Esophagus muscularis mucosa (tissue), 4 donors: ENCODE results near the gene SLC4A2. TPM values are rescaled to one million over a fixed set of nuclear protein-coding genes. Genes with fewer than 3 reads are reported as not detected.

Experiments
- DNase-seq: peaks from one replicate; pipeline ENCODE4 v3.0.0-alpha.2; 2017; ENCODE audit errors: extremely low spot score
- H3K27ac ChIP-seq, 4 donors: fragments of 200-600 bp; sonication (generic); replicated peaks in 1 of 4; 1 replicate in 3 of 4; 2 replicates in 1 of 4; pipeline ENCODE4 v1.5.1; 2016 to 2019; ENCODE audit warnings: mild to moderate bottlenecking in 1 of 4
- H3K27me3 ChIP-seq, 4 donors: fragments of 200-600 bp; sonication (generic); one replicate each; pipeline versions ENCODE4 v1.5.1 to v1.6.0; 2016 to 2019
- H3K36me3 ChIP-seq, 4 donors: fragments of 200-600 bp; sonication (generic); one replicate each; pipeline ENCODE4 v1.5.1; 2016 to 2019
- H3K4me1 ChIP-seq, 4 donors: fragments of 200-600 bp; sonication (generic); one replicate each; pipeline ENCODE4 v1.5.1; 2016 to 2019
- H3K4me3 ChIP-seq, 4 donors: fragments of 200-600 bp; sonication (generic); 1 replicate in 2 of 4; 2 replicates in 2 of 4; pipeline ENCODE4 v1.5.1; 2016 to 2019; ENCODE audit warnings: mild to moderate bottlenecking in 4 of 4, moderate library complexity in 1 of 4
- H3K9me3 ChIP-seq, 4 donors: fragments of 200-600 bp; sonication (generic); 1 replicate in 3 of 4; 2 replicates in 1 of 4; pipeline ENCODE4 v1.5.1; 2016 to 2019
- EP300 ChIP-seq: sonication (generic); formaldehyde crosslinking; IDR thresholded peaks from one replicate; pipeline ENCODE4 v1.6.1; 2017; ENCODE audit warnings: antibody characterized with exemption
- POLR2A ChIP-seq: fragments of 450-650 bp; IDR thresholded peaks from one replicate; pipeline ENCODE4 v1.6.1; 2017; ENCODE audit warnings: antibody characterized with exemption, moderate library complexity, mild to moderate bottlenecking, low read depth
- POLR2AphosphoS5 ChIP-seq, 2 donors: sonication (generic); formaldehyde crosslinking; IDR thresholded peaks; one replicate each; pipeline ENCODE4 v1.6.1; 2017; ENCODE audit warnings: antibody characterized with exemption in 2 of 2
- WGBS: methylation state at CpG from one replicate; pipeline ENCODE4 v1.1.5; 2018; 5-methylcytosine and 5-hydroxymethylcytosine counted together
- intact Hi-C: fragments of 100-400 bp; cut with DNase I; formaldehyde crosslinking; loops from one replicate; pipeline ENCODE4 v1.15.1; 2023
- total RNA-seq, 4 donors: library from RNA; depleted of rRNA; stranded (reverse); fragments of >200 nt; gene quantifications; one replicate each; pipeline versions ENCODE4 v1.1.0 to v1.2.1, GENCODE V29; 2016
- TF ChIP-seq, protein P1 (sequence below), 3 experiments: fragments of 200-600 bp in 2 of 3; fragments of 450-650 bp in 1 of 3; sonication (generic) in 2 of 3; IDR thresholded peaks; one replicate each; pipeline ENCODE4 v1.5.1; 2017 to 2019; ENCODE audit warnings: antibody characterized with exemption in 3 of 3, mild to moderate bottlenecking in 2 of 3, moderate library complexity in 1 of 3

The SLC4A2 gene
- total RNA-seq, 4 donors from 2014 or later = 96.8 to 165 (median 122) TPM

DNA sequence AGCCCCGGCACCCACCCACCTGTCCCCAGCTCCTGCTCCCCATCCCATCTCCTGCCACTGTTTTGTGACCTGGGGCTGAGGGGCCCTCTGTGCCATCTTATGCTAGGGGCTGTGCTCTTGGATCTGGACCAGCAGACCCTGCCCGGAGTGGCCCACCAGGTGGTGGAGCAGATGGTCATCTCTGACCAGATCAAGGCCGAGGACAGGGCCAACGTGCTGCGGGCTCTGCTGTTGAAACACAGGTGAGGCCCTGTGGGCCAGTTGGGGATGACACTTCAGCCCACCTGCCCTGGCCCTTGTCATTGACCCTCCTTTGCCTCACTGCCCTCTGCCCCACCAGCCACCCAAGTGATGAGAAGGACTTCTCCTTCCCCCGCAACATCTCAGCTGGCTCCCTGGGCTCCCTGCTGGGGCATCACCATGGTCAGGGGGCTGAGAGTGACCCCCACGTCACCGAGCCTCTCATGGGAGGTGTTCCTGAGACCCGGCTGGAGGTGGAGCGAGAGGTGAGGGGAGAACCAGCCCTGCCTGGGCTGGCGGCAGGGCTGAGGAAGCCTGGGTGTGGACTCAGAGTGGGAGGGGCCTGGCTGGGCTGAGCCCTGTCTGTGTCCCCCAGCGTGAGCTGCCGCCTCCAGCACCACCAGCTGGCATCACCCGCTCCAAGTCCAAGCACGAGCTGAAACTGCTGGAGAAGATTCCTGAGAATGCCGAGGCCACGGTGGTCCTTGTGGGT, 10.6 kb downstream of the SLC4A2 start:
- 87% methylated on average over 8 of the region's 17 CpGs for WGBS
- Histone ChIP-seq H3K4me3 (no peak overlapping the region), H3K9me3 (no peaks in the 10 kb centered on the region), H3K36me3 (peaks cover 90 to 100% (median 100%) of the 10 kb centered on the region in 4 donors), H3K27ac (peak overlapping the region in 1 of 4 donors; percentile 34), H3K4me1 (peaks cover 0 to 2% (median 0%) of the 10 kb centered on the region in 4 donors), H3K27me3 (no peaks in the 10 kb centered on the region)
- TF ChIP-seq EP300 (no peak), POLR2AphosphoS5 (IDR thresholded peaks at IDR 0.05) (no peak), POLR2A (no peak)
- TF ChIP-seq, protein P1, sequence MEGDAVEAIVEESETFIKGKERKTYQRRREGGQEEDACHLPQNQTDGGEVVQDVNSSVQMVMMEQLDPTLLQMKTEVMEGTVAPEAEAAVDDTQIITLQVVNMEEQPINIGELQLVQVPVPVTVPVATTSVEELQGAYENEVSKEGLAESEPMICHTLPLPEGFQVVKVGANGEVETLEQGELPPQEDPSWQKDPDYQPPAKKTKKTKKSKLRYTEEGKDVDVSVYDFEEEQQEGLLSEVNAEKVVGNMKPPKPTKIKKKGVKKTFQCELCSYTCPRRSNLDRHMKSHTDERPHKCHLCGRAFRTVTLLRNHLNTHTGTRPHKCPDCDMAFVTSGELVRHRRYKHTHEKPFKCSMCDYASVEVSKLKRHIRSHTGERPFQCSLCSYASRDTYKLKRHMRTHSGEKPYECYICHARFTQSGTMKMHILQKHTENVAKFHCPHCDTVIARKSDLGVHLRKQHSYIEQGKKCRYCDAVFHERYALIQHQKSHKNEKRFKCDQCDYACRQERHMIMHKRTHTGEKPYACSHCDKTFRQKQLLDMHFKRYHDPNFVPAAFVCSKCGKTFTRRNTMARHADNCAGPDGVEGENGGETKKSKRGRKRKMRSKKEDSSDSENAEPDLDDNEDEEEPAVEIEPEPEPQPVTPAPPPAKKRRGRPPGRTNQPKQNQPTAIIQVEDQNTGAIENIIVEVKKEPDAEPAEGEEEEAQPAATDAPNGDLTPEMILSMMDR (IDR thresholded peaks at IDR 0.05) = no peak
- intact Hi-C loops = no loop called here
- DNase-seq = no peak

DNA sequence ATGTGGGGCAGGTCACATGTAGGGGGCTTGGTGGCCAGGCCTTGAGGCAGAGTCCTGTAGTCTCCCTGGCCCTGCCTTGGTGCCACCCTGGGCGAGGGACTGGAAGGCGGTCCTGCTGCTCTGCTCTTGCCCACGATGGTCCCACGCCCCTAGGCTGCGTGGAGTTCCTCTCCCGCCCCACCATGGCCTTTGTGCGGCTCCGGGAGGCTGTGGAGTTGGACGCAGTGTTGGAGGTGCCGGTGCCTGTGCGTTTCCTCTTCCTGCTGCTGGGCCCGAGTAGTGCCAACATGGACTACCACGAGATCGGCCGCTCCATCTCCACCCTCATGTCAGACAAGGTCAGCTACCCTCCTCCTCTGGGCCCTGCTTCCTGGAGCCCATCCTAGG, 11.2 kb downstream of the SLC4A2 start:
- Histone ChIP-seq H3K4me3 (no peak overlapping the region), H3K4me1 (no peaks in the 10 kb centered on the region), H3K36me3 (peaks cover 90 to 100% (median 100%) of the 10 kb centered on the region in 4 donors), H3K27me3 (no peaks in the 10 kb centered on the region), H3K27ac (no peak overlapping the region), H3K9me3 (no peaks in the 10 kb centered on the region)
- WGBS = 91% methylated on average over 14 of the region's 15 CpGs
- intact Hi-C loops = no loop called here
- DNase-seq = no peak
- no peak for TF ChIP-seq POLR2A
- TF ChIP-seq, protein P1 (IDR thresholded peaks at IDR 0.05) = no peak
- no peak for TF ChIP-seq EP300
- no peak for TF ChIP-seq POLR2AphosphoS5 (IDR thresholded peaks at IDR 0.05)

DNA sequence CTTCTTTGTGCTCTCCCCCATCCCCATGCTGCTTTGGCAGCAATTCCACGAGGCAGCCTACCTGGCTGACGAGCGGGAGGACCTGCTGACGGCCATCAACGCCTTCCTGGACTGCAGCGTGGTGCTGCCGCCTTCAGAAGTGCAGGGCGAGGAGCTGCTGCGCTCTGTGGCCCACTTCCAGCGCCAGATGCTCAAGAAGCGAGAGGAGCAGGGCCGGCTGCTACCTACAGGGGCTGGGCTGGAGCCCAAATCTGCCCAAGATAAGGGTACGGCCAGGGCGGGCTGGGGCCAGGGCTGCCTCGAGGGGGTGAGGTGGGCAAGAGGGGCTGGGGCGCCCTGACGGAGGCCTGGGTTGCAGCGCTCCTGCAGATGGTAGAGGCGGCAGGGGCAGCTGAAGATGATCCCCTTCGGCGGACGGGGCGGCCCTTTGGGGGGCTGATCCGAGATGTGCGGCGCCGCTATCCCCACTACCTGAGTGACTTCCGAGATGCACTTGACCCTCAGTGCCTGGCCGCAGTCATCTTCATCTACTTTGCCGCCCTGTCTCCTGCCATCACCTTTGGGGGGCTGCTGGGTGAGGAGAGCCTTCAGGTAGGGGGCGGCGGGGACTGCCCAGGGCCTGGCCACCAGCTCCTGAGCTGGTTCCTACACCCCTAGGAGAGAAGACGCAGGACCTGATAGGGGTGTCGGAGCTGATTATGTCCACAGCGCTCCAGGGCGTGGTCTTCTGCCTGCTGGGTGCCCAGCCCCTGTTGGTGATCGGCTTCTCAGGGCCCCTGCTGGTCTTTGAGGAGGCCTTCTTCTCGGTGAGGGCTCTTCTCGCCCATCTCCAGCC, 11.9 kb downstream of the SLC4A2 start:
- no peaks in the 10 kb centered on the region for H3K9me3 ChIP-seq
- no peak overlapping the region for H3K4me3 ChIP-seq
- peaks cover 91 to 100% (median 100%) of the 10 kb centered on the region in 4 donors for H3K36me3 ChIP-seq
- no peak overlapping the region for H3K27ac ChIP-seq
- TF ChIP-seq, protein P1 (IDR thresholded peaks at IDR 0.05) = no peak
- TF ChIP-seq POLR2AphosphoS5 (IDR thresholded peaks at IDR 0.05) = no peak
- no peak for TF ChIP-seq POLR2A
- TF ChIP-seq EP300 = no peak
- intact Hi-C loops = no loop called here
- H3K27me3 ChIP-seq = no peaks in the 10 kb centered on the region
- DNase-seq = no peak
- no peaks in the 10 kb centered on the region for H3K4me1 ChIP-seq
- 89% methylated on average over 36 of the region's 39 CpGs for WGBS

DNA sequence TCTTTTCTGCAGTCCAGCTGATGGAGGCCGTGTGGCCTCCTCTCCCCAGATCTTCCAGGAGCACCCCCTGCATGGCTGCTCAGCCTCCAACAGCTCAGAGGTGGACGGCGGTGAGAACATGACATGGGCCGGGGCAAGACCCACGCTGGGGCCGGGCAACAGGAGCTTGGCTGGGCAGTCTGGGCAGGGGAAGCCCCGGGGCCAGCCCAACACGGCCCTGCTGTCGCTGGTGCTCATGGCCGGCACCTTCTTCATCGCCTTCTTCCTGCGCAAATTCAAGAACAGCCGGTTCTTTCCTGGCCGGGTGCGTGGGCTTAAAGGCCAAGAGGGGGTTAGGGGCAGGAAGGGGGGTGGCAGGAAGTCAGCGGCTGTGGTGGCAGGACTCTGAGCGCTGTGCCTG, 14.6 kb downstream of the SLC4A2 start:
- no peaks in the 10 kb centered on the region for H3K9me3 ChIP-seq
- intact Hi-C loops = no loop called here
- 90% methylated on average over 17 of the region's 17 CpGs for WGBS
- H3K27ac ChIP-seq = no peak overlapping the region
- no peaks in the 10 kb centered on the region for H3K27me3 ChIP-seq
- H3K36me3 ChIP-seq = peaks cover 66 to 90% (median 83%) of the 10 kb centered on the region in 4 donors
- no peak overlapping the region for H3K4me3 ChIP-seq
- TF ChIP-seq POLR2AphosphoS5 (IDR thresholded peaks at IDR 0.05) (no peak), EP300 (no peak), POLR2A (no peak)
- TF ChIP-seq, protein P1 (IDR thresholded peaks at IDR 0.05) = no peak
- DNase-seq = no peak
- H3K4me1 ChIP-seq = peaks cover 13 to 24% (median 18%) of the 10 kb centered on the region in 4 donors
